Heart left ventricle (tissue), 16 donors: ENCODE results near the gene AFAP1. TPM values are rescaled to one million over a fixed set of nuclear protein-coding genes. Genes with fewer than 3 reads are reported as not detected.
A peak's percentile ranks its signal among the peaks of the same experiment; 100 is the strongest.

ENCODE experiments used
- ATAC-seq, 4 donors: fragments of 200-7000 bp; cut with Tn5 transposase; one replicate each; pipeline ENCODE4 v1.9.1; 2020 to 2022; ENCODE audit warnings: moderate library complexity in 4 of 4, mild to moderate bottlenecking in 3 of 4, moderate number of reproducible peaks in 1 of 4
- DNase-seq, 5 donors: peaks; one replicate each; pipeline ENCODE4 v3.0.0-alpha.2; 2020
- H3K27ac ChIP-seq, 12 donors: fragments of 200-600 bp; sonication (generic) in 4 of 12; one replicate each; pipeline versions ENCODE4 v1.5.0 to v1.8.0; 2016 to 2022; ENCODE audit warnings: mild to moderate bottlenecking in 2 of 12
- H3K27me3 ChIP-seq, 9 donors: fragments of 200-600 bp; sonication (generic) in 2 of 9; one replicate each; pipeline versions ENCODE4 v1.5.1 to v1.8.0; 2016 to 2022; ENCODE audit warnings: mild to moderate bottlenecking in 3 of 9
- H3K36me3 ChIP-seq, 9 donors: fragments of 200-600 bp; sonication (generic) in 2 of 9; one replicate each; pipeline versions ENCODE4 v1.5.0 to v1.8.0; 2018 to 2022; ENCODE audit warnings: mild to moderate bottlenecking in 2 of 9
- H3K4me1 ChIP-seq, 12 donors: fragments of 200-600 bp; sonication (generic) in 4 of 12; one replicate each; pipeline versions ENCODE4 v1.5.0 to v1.8.0; 2016 to 2022; ENCODE audit warnings: mild to moderate bottlenecking in 3 of 12
- H3K4me3 ChIP-seq, 12 donors: fragments of 200-600 bp; sonication (generic) in 4 of 12; one replicate each; pipeline versions ENCODE4 v1.5.0 to v1.8.0; 2017 to 2022; ENCODE audit warnings: mild to moderate bottlenecking in 9 of 12, moderate library complexity in 4 of 12
- H3K9me3 ChIP-seq, 12 donors: fragments of 200-600 bp; sonication (generic) in 4 of 12; one replicate each; pipeline versions ENCODE4 v1.5.0 to v1.8.0; 2016 to 2022; ENCODE audit warnings: mild to moderate bottlenecking in 1 of 12
- POLR2A ChIP-seq, 2 donors: fragments of 450-650 bp; IDR thresholded peaks; one replicate each; pipeline ENCODE4 v1.6.1; 2017; ENCODE audit warnings: antibody characterized with exemption in 2 of 2, mild to moderate bottlenecking in 2 of 2, moderate library complexity in 2 of 2
- WGBS, 4 donors: extraction: QIAGEN DNeasy Blood & Tissue Kit in 2 of 4; methylation state at CpG; one replicate each; pipeline versions ENCODE4 v1.1.5 to v1.1.7; 2013 to 2018; 5-methylcytosine and 5-hydroxymethylcytosine counted together
- intact Hi-C, 10 donors: fragments of 100-400 bp; cut with DNase I; formaldehyde crosslinking; loops; one replicate each; pipeline versions ENCODE4 v1.11.1 to v1.14.2; 2022
- polyA plus RNA-seq, 2 donors: library from polyadenylated mRNA; stranded (reverse); fragments of 200-250 nt; gene quantifications; one replicate each; pipeline ENCODE4 v1.2.3, GENCODE V29; 2013
- total RNA-seq, 9 donors: library from RNA; depleted of rRNA in 2 of 9; stranded (reverse); fragments of >200 nt in 2 of 9; fragmentation: NEBNext Ultra II Directional in 3 of 9; extraction: Animal tissue kit (Norgen Biotek cat#: 25700) in 3 of 9; gene quantifications; one replicate each; pipeline versions ENCODE4 v1.1.0 to v1.2.4, GENCODE V29; 2016 to 2023
- TF ChIP-seq, protein P1 (sequence below), 12 donors: fragments of 200-600 bp; sonication (generic) in 4 of 12; IDR thresholded peaks; one replicate each; pipeline versions ENCODE4 v1.5.0 to v1.8.0; 2018 to 2022; ENCODE audit warnings: antibody characterized with exemption in 12 of 12, mild to moderate bottlenecking in 5 of 12
- donor health status: ischemic (EF 13 %, LVEDD 7.1; RV severe dilation, severe dysfunction).
- donor health status: healthy with polysubstance abuse.
- donor health status: DM: no; HTN: yes; CAD: no.
- donor health status: DM: no; HTN: no; CAD: no.
- donor health status: ischemic (EF 25% LVEDD 6.9; RV normal size, moderate dysfunction).
- donor health status: ischemic (EF 25% LVEDD 5.7; RV mildly dilated, moderate dysfunction).
- donor health status: healthy.
- donor health status: DM: yes; HTN: yes; CAD: no.
- donor health status: ischemic (EF 35%, LVEDD 5.7; RV mildly dilated, moderate dysfunction).
- donor health status: nonischemic (EF 11% LVEDD 7.7; RV severe dilation, severe dysfunction).
- donor health status: DM: yes; HTN: yes; CAD: no.
- donor health status: PGD.
- donor health status: ischemic (EF 29% LVEDD 5.4; RV normal size, mild dysfunction).
- donor health status: nonischemic (EF 23%, LVEDD 6.1; RV moderate dilation, normal function).

AFAP1 gene
- total and polyA plus RNA-seq, 11 donors = 2.0 to 18.0 (median 7.0) TPM

GRCh38 chr4:7854216-7854615, 85.4 kb downstream of the AFAP1 start:
- Histone ChIP-seq H3K4me3 (no peak overlapping the region), H3K27ac (no peak overlapping the region), H3K36me3 (peaks cover 0 to 31% (median 6%) of the 10 kb centered on the region in 9 donors), H3K27me3 (no peaks in the 10 kb centered on the region), H3K4me1 (peaks cover 0 to 40% (median 13%) of the 10 kb centered on the region in 12 donors), H3K9me3 (no peaks in the 10 kb centered on the region)
- TF ChIP-seq, protein P1, sequence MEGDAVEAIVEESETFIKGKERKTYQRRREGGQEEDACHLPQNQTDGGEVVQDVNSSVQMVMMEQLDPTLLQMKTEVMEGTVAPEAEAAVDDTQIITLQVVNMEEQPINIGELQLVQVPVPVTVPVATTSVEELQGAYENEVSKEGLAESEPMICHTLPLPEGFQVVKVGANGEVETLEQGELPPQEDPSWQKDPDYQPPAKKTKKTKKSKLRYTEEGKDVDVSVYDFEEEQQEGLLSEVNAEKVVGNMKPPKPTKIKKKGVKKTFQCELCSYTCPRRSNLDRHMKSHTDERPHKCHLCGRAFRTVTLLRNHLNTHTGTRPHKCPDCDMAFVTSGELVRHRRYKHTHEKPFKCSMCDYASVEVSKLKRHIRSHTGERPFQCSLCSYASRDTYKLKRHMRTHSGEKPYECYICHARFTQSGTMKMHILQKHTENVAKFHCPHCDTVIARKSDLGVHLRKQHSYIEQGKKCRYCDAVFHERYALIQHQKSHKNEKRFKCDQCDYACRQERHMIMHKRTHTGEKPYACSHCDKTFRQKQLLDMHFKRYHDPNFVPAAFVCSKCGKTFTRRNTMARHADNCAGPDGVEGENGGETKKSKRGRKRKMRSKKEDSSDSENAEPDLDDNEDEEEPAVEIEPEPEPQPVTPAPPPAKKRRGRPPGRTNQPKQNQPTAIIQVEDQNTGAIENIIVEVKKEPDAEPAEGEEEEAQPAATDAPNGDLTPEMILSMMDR (IDR thresholded peaks at IDR 0.05) = no peak
- TF ChIP-seq POLR2A (IDR thresholded peaks at IDR 0.05) = no peak
- DNase-seq (no peak), ATAC-seq (no peak)
- 84 to 96% (median 92%) methylated on average over 9 of the region's 9 CpGs for whole genome bisulfite sequencing, 4 donors
- intact Hi-C loops = no loop called here

DNA sequence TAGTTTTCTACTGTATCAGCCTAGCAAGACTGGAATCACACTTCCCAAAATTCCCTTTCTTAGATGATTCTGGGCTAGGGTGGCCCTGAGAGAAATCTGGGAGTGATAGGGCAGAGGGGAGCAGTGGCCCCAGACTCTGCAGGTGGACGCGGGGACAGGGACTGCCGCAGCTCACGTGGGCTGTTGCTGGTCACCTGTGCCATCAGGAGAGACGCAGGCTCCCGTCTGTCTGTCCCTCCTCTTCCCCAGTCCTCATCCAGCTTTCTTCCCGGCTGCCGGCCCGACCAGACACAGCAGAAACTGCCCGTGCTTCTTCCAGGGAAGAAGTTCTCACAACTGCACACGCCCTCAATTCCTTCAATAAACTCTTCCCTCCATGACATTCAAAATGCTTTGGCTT, 86.4 kb downstream of the AFAP1 start:
- Histone ChIP-seq H3K4me3 (no peak overlapping the region), H3K27ac (peak overlapping the region in 1 of 12 donors; percentile 4), H3K4me1 (peaks cover 0 to 32% (median 12%) of the 10 kb centered on the region in 12 donors), H3K9me3 (no peaks in the 10 kb centered on the region), H3K27me3 (no peaks in the 10 kb centered on the region), H3K36me3 (peaks cover 0 to 35% (median 7%) of the 10 kb centered on the region in 9 donors)
- no peak for TF ChIP-seq POLR2A (IDR thresholded peaks at IDR 0.05)
- TF ChIP-seq, protein P1 (IDR thresholded peaks at IDR 0.05) = no peak
- no peak for ATAC-seq
- intact Hi-C loops = no loop called here
- WGBS, 4 donors = 90 to 97% (median 95%) methylated on average over 11 of the region's 11 CpGs
- DNase-seq = no peak

DNA sequence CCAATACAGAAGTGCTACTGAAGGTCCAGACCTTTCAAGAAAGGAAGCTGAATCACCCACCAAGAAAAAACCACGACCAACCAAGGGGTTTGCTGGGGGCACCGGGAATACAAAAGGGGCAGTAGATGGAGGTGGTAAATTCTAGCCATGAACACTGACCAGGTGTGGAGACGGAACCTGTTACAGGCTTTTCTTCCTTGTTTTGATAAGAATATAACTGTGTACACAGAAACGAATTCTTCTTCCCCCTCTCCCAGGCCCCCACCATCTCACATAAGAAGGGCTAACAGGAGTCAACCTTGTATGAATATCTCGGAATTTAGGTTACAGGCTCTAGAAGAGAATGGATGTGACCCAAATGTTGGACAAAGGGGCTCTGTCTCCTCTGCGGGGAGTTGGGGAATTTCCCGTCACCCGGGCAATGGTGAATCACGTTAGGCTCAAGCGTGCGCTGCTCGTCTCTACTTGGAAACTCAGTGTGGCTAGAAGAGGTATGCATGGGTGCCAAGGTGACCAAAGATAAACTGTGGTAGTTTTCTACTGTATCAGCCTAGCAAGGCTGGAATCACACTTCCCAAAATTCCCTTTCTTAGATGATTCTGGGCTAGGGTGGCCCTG, 87.0 kb downstream of the AFAP1 start:
- no peaks in the 10 kb centered on the region for H3K9me3 ChIP-seq
- WGBS, 4 donors = 78 to 84% (median 80%) methylated on average over 12 of the region's 12 CpGs
- no peak overlapping the region for H3K4me3 ChIP-seq
- intact Hi-C loops = no loop called here
- peak overlapping the region in 2 of 12 donors; percentile 7 to 17 for H3K27ac ChIP-seq
- H3K4me1 ChIP-seq = peaks cover 0 to 26% (median 9%) of the 10 kb centered on the region in 12 donors
- DNase-seq (peak in 1 of 5 donors; percentile 32), ATAC-seq (peak in 2 of 4 donors; percentile 9 to 42)
- no peaks in the 10 kb centered on the region for H3K27me3 ChIP-seq
- H3K36me3 ChIP-seq = peaks cover 0 to 35% (median 7%) of the 10 kb centered on the region in 9 donors
- no peak for TF ChIP-seq POLR2A (IDR thresholded peaks at IDR 0.05)
- TF ChIP-seq, protein P1 (IDR thresholded peaks at IDR 0.05) = no peak

DNA sequence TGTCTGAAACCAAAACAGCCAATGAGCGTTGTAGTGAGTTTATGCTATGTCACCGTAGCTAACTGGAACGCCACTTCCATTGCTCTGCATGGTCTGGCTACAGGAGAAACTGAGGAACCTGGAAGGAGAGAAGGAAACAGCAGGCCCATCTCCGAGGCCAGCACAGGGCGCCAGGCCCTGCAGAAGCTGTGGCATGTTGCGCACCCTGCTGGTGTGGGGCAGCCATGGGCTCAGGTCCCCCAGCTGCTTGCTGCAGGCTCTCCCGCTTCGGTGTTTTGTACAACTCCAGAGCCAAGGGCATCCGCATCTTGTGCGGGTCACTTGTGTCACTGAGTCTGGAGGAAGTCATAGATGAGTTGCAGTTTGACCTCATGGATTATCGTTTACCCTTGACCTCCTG, 89.2 kb downstream of the AFAP1 start:
- WGBS, 4 donors = 88 to 94% (median 91%) methylated on average over 6 to 11 of the region's 11 CpGs
- no peak for ATAC-seq
- H3K9me3 ChIP-seq = no peaks in the 10 kb centered on the region
- peaks cover 0 to 35% (median 7%) of the 10 kb centered on the region in 9 donors for H3K36me3 ChIP-seq
- TF ChIP-seq, protein P1 (IDR thresholded peaks at IDR 0.05) = no peak
- no peak for TF ChIP-seq POLR2A (IDR thresholded peaks at IDR 0.05)
- DNase-seq = no peak
- H3K4me1 ChIP-seq = peaks cover 0 to 4% (median 0%) of the 10 kb centered on the region in 12 donors
- H3K27me3 ChIP-seq = no peaks in the 10 kb centered on the region
- no peak overlapping the region for H3K4me3 ChIP-seq
- intact Hi-C loops = no loop called here
- no peak overlapping the region for H3K27ac ChIP-seq
